NCI-H446 (cell line): ENCODE results near the gene HSDL2.
"Not testable (repeated sequence)": the region's sequence is repeated elsewhere in the genome, so short reads cannot be mapped to it uniquely, and the experiment has no call there.

Experiments
- DNase-seq, 2 experiments: peaks; one replicate each; lab custom pipeline; 2025; lab: John Stamatoyannopoulos, UW

HSDL2 gene

GRCh38 chr9:112380102-112380824, at the start of gene HSDL2:
TSS of gene HSDL2 (plus strand) at chr9:112380108. CDS start at chr9:112380164, 56 bp downstream.
- DNase-seq = no peak

- DNase-seq = no peak
Observed at GRCh38 chr9:112331674-112331952, 48.3 kb upstream of the HSDL2 start.

- no peak for DNase-seq
Observed at GRCh38 chr9:112332214-112332613, 47.7 kb upstream of the HSDL2 start.

DNA sequence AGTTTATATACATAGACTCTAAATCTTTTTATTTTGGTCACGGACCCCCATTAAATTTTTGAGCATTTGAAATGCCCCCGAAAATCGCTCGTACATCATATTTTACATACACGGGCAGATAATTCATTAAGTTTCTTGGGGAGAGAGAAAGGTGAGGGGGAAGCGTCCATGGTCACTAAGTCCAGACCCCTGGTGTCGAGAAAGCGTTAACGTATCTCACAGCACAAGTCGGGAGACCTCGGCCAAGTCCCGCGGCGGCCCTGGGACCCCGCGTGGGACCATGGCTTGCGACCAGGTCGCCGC, 47.3 kb upstream of the HSDL2 start:
- DNase-seq = no peak

DNA sequence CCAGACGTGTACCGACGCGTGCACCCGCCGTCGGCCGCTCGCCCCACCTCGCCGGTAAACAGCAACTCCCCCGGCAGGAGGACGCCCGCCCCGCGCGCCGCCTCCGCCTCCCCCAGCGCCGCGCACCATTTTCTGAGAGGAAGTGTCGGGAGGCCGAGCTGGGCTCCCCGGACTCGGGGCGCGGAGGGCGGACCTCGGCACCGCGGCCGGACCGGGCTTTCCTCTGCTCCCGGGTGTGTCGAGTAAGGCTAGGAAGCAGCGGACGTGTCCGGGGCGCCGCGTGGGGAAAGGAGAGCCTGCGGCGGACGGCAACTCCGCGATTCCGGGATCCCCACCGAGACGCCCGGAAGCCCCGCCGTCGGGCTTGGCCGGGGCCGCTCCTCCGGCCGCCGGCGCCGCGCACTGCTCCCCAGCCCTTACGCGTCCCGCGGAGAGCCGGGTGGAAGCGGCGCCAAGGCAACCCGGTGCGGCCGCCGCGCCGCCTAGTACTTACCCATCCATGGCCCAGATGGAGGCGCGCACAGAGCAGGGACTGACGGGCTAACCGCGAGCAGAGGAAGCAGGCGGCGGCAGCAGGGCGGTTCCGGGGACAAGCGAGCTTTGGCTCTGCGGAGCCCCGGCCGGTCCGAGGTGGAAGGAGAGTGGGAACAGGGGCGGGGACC, 46.8 kb upstream of the HSDL2 start, which contains the start of gene PTBP3:
TSS of gene PTBP3 (minus strand) at position 643 of the 662 bp plus-strand sequence. CDS start 35,754 bp downstream, outside the sequence.
- DNase-seq = peak in 1 of 2 experiments; percentile 56

GRCh38 chr9:112333639-112334431, 46.1 kb upstream of the HSDL2 start:
- peak; percentile 59 to 93 for DNase-seq

- DNase-seq = no peak
Observed at GRCh38 chr9:112334432-112334841, 45.5 kb upstream of the HSDL2 start.

GRCh38 chr9:112337547-112337946, 42.4 kb upstream of the HSDL2 start:
- no peak for DNase-seq

DNA sequence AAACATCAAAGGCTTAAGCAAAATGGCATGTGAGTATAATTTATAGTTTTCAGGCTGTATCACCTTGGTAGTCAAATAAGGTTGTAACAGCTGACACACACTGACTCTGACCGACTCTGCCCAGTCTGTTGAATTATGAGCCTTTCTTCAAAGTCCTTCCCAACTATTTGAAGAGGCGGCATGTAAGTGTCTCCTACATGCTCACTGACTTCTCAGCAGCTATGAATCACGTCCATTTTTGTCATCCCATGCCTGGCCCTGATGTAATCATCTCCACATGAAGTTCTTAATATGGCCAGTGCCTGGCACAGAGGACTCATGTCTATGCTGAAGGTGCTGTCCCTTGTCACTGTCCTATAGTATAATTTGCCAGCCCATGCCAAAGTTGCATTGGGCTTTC, 41.3 kb upstream of the HSDL2 start:
- no peak for DNase-seq

DNA sequence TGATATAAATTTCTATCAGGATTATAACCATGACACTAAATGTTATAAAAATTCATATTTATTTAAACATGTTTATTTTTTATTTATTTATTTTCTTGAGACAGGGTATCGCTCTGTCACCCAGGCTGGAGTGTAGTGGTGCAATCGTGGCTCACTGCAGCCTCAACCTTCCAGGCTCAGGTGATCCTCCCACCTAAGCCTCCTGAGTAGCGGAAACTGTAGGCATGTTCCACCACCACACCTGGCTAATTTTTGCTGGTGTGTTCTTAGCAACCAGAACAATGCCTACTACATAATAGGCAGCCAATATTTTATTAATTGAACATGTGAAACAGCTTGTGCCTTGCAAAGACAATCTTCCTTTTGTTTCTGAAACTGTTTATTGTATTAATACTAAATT, 40.0 kb upstream of the HSDL2 start:
- DNase-seq = no peak

- DNase-seq = no peak
Observed at GRCh38 chr9:112341730-112342129, 38.2 kb upstream of the HSDL2 start.

DNA sequence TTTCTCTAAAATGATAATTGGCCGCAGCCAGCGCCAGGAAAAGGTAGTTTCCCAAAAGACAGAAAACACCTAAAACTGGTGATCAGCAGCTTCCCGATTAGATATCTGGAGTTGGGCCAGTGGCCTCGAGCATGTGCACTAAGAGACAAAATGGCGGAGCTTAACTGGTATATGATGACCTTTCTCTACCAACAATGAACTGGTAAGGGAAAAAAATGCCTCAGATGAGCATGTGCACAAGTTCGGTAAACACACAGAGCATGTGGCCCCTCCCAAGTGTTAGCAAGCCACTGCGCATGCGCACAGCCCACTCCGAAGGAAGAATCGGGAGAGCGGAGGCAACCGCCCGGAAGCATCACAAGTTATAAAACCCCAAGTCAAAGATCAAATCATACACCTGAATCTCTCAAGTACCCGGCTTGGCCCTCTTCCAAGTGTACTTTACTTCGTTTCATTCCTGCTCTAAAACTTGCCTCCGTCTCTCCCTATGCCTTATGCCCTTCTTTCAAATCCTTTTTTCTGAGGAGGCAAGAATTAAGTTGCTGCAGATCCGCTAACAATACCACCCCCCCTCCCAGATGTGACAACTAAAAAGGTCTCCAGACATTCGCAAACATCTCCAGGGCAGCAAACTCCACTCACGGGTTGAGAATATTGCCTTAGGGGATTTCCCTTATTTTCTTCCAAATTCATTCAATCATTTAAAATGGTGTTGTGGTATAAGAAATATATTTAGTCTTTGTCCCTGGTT, 31.5 kb upstream of the HSDL2 start:
- no peak for DNase-seq

DNA sequence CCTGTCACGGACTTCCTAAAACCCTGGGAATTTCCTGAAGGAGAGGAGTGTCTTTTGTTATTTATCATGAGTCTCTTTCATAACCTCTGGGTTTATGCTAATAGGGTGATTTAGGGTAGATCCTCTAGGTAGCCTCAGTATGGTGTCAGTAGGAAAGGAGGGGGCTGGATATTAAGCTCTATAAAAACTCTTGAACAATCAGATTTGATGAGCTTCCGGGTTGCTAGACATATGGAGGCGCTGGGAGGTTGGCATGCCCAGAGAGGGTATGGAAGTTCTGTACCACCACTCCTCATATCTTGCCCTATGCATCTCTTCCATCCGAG, 30.9 kb upstream of the HSDL2 start:
- no peak for DNase-seq

- DNase-seq = no peak
Observed at GRCh38 chr9:112351184-112351583, 28.7 kb upstream of the HSDL2 start.

- no peak for DNase-seq
Observed at GRCh38 chr9:112352209-112352608, 27.7 kb upstream of the HSDL2 start.

- no peak for DNase-seq
Observed at GRCh38 chr9:112354081-112354743, 25.7 kb upstream of the HSDL2 start.

- DNase-seq = no peak
Observed at GRCh38 chr9:112355427-112355897, 24.4 kb upstream of the HSDL2 start.

DNA sequence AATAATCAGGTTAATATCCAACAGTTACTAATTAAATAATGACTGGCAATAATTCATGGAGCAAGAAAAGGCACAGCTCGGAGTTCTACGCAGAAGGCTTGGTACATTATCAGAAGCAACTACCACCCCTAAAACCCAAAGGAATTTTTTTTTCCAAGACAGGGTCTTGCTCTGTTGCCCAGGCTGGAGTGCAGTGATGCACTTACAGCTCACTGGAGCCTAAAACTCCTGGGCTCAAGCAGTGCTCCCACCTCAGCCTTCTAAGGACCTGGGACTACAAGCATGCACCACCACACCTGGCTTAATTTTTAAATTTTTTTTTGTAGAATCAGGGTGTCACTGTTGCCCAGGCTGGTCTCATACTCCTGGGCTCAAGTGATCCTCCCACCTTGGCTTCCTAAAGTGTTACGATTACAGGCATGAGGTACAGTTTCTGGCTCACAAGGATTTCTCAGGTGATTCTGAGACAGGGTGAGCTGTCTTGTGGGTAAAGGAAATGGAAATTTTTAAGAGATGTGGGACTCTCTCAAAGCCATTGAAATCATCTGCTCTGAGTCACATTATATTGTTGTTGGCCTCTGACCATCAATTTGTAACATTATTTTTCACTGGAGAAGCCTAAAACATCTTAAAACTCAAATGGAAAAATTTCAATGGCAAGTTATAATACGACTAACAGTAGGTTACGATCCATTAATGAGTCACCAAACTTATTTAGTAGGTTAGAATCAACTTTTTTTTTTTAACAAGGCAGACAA, 19.7 kb upstream of the HSDL2 start:
- no peak for DNase-seq

DNA sequence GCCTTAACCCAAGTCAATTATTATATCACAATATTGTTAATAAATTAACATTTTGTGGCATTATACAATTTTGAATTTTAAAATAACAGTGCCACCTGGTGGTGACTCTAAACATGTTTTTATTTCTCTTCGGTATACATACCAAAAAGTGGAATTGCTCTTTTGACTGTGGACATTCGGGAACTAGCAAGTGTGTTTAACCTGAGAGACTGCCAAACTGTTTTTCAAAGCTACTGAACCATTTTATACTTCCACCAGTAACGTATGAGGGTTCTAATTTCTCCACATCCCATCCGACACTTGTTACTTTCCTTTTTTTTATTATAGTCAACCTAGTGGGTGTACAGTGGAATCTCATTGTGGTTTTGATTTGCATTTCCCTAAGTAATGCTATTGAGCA, 18.3 kb upstream of the HSDL2 start:
- peak in 1 of 2 experiments; percentile 45 for DNase-seq

DNA sequence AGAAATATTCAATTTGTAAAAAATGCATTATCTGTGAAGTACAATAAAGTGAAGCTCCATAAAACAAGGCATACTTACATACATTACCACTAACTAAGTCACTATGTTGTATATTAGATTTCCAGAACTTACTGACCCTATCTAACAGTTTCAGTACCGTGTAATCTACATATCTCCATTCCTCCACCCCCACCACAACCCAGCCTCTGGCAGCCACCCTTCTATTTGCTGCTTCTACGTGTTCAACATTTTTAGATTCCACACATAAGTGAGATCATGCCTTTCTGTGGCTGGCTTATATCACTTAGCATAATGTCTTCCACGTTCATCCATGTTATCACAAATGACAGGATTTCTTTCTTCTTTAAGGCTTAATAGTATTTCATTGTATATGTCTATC, 15.1 kb upstream of the HSDL2 start:
- DNase-seq = no peak

DNA sequence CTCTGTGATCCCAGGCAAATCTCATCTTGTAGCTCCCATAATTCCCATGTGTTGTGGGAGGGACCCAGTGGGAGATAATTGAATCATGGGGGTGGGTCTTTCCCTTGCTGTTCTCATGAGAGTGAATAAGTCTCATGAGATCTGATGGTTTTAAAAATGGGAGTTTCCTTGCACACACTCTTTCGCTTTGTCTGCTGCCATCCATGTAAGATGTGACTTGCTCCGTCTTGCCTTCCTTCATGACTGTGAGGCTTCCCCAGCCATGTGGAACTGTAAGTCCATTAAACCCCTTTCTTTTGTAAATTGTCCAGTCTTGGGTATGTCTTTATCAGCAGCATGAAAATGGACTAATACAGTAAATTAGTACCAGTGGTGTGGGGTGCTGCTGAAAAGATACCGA, 14.7 kb upstream of the HSDL2 start:
- not testable (repeated sequence) for DNase-seq
